GM20000 (cell line): Measurements from ENCODE around the gene DAND5.
"Not testable (repeated sequence)": the region's sequence is repeated elsewhere in the genome, so short reads cannot be mapped to it uniquely, and the experiment has no call there.

Source experiments
- DNase-seq: peaks from one replicate; pipeline ENCODE4 v3.0.0; 2012; ENCODE audit warnings: low spot score
- CTCF ChIP-seq: IDR thresholded peaks from 2 replicates; pipeline ENCODE4 v1.5.1; 2012; ENCODE audit warnings: mild to moderate bottlenecking, control low read depth; ENCODE audit errors: extremely low read depth, missing control alignments

Gene DAND5

GRCh38 chr19:12947702-12948611 is 21.4 kb upstream of the DAND5 start:
- TF ChIP-seq CTCF: no peak
- no peak for DNase-seq

GRCh38 chr19:12948612-12949362 is 20.6 kb upstream of the DAND5 start:
- TF ChIP-seq CTCF: no peak
- no peak for DNase-seq

- no peak for TF ChIP-seq CTCF
- no peak for DNase-seq
Observed at GRCh38 chr19:12949363-12950283, 19.8 kb upstream of the DAND5 start.

- not testable (repeated sequence) for DNase-seq
Observed at GRCh38 chr19:12952050-12952449, 17.3 kb upstream of the DAND5 start.

GRCh38 chr19:12952488-12953137 is 16.8 kb upstream of the DAND5 start:
- DNase-seq: no peak
- TF ChIP-seq CTCF: no peak

GRCh38 chr19:12953138-12953798 is 16.1 kb upstream of the DAND5 start:
- TF ChIP-seq CTCF: no peak
- DNase-seq: no peak
